ENCODE data around the gene CHCT1.
A peak's percentile ranks its signal among the peaks of the same experiment; 100 is the strongest.
"Not testable (repeated sequence)": the region's sequence is repeated elsewhere in the genome, so short reads cannot be mapped to it uniquely, and the experiment has no call there.

CHCT1 gene

DNA sequence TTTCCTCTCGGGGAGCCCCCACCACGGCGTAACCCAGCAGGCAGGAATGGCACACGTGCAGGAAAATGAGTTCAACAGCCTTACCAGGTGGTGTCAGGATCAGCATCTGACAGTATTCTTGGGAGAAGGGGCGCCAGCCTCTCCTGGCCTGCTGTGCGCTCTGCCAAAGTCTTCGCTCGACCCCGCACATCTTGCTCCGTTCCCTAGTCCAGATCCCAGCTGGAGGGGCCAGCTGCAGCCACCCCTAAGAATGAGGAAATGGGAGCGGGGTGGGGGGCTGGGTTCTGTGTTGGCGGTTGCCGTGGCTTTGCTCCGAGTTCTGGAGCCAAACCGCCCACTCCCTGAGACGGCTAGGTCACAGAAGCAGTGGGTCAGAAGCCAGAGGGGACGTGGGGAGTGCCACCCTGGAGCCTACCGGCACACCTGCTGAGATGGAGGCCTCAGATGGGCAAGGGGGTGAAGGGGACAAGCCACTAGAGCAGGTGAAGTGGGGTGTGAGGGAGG lies at the start of gene CHCT1:
TSS of gene CHCT1 (plus strand) at position 328 of the 504 bp plus-strand sequence. CDS start at position 432, 104 bp downstream.
- no peak for DNase-seq

DNA sequence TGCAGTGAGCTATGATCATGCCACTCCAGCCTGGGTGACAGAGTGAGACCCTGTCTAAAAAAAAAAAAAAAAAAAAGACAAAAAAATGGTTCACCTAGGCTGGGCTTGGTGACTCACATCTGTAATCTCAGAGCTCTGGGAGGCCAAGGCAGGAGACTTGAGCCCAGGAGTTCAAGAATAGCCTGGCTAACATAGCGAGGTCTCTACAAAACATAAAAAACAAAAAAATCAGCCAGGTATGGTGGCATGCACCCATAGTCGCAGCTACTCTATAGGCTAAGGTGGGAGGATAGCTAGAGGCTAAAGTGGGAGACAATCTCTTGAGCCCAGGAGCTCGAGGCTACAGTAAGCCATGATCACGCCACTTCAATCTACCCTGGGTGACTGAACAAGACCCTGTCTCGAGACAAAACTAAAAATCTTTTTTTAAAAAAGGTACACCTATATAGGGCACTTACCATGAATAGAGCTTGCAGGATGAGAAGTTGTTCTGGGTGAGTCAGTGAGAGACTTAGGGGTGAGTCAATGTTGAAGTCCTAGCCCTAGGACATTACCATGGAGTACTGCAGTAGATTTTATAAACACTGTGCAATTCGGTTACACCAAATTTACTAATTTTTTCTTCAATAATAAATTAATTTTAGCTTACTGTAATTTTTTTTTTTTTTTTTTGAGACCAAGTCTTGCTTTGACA lies 49.4 kb upstream of the CHCT1 start:
- DNase-seq: no peak

DNA sequence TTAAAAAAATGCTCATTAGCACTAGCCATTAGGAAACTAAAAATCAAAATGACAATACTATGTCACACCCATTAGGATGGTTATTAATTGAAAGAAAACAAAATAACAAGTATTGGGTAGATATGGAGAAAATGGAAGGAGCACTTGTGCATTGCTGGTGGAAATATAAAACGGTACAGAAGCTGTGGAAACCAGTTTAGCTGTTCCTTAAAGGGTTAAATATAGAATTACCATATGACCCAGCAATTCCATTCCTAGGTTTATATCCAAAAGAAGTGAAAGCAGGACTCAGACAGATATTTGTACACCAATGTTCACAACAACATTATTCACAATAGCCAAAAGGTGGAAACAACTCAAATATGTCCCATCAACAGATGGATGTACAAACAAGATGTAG lies 44.1 kb upstream of the CHCT1 start:
- DNase-seq: not testable (repeated sequence)

DNA sequence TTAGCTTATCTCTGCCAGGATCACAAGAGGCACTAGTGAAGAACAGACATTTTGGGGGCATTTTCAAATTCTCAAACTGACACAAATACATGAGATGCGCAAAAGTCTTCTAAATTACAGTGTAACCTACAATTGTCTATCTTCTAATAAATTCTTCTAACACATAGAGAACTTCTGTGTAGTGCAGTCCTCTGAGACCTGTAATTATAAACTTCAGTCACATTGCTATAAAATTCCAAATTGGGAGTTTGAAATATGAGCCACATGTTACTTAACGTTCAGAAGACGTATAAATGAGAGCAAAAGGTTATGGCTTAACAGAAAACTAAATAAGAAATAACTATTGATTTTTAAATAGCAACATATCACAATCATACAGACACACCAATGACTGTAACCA lies 42.8 kb upstream of the CHCT1 start:
- DNase-seq: not testable (repeated sequence)

DNA sequence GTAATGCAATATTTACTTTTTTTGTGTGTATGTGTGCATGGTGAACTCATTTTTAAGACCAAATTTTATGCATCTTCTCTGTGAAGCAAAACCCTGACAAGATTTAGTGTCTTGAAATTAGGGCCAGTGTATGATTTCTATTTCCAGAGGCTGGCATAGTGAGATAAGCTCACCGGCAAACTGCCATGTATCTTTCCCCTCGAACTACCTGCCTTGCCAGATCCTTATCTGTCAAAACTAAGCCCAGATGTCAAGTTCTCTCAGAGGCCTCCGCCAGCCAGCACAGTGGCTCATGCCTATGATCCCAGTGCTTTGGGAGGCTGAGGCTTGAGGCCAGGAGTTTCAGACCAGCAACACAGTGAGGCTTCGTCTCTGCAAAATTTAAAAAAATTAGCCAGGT lies 40.3 kb upstream of the CHCT1 start:
- no peak for DNase-seq

DNA sequence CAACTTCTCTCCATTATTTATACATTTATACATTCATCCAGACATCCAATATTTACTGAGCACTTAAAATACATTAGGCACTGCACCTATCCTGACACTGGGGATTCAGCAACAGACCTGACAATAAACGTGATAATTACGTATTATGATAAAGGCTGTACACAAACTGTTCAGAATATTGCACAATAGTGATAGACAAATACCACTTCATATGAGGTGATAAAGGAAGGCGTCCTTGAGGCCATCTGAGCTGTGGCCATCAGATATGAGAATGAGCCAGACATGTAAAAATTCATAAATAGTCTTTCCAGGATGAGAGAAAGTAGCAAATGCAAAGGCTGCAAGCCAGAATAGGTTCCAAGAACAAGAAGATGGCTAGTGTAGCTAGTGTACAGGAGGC lies 38.9 kb upstream of the CHCT1 start:
- peak; percentile 31 for DNase-seq

DNA sequence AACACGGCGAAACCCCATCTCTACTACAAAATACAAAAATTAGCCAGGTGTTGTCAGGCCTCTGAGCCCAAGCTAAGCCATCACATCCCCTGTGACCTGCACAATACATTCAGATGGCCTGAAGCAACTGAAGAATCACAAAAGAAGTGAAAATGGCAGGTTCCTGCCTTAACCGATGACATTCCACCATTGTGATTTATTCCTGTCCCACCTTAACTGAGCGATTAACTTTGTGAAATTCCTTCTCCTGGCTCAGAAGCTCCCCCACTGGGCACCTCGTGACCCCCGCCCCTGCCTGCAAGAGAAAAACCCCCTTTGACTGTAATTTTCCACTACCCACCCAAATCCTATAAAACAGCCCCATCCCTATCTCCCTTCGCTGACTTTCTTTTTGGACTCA lies 37.4 kb upstream of the CHCT1 start:
- DNase-seq: not testable (repeated sequence)

DNA sequence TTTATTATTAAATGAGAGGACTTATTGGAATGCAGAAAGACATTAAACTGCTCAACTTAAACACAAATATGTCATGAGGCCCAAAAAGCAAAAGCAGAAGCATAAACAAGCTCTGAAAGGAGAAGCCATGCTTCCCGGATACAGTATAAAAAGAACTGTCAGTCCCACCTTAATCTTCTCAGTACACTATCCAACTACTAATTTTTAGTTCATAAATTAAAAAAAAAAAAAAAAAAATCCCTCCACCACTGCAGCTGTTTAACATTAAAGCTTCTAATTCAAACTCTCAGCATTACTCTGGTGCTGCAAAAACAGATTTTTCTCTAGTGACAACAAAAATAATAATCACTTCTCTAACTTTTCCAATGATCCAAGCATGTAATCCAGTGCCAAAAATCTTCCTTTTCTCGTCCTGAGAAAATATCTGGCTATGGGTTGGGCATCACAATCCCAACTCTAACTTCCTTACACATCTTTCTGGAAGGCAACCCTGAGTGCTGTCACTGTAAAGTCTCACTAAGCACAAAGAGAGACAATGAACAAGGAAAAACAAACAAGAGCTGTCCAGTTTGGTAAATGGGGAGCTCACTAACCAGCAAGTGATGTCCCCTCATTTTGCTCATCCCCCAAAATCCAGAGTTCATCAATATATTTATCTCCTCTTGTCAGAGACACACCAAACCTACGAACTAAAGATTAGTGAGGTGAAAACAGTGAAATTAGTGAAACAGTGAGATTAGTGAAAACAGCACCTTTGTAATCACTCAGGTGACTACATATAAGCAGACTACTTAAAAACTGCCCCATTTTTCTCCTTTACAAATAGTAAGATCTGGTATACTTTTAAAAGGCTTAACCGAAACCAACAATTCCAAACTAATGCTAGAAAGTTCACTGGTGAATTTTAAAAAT lies 35.9 kb upstream of the CHCT1 start:
- DNase-seq: no peak

DNA sequence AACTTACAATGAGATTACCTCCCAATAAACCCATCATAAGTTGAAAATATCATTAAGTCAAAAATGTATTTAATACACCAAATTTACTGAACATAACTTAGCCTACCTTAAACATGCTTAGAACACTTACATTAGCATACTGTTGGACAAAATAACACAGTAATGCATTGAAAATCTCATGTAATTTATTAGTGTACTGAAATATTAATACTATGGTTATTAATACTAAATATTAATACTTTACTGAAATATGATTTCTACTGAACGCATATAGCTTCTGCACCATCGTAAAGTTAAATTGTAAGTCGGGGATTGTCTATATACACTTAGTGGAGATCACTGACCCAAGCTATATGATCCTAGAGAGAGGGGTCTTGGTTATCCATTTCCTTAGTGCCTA lies 34.6 kb upstream of the CHCT1 start:
- DNase-seq: no peak

DNA sequence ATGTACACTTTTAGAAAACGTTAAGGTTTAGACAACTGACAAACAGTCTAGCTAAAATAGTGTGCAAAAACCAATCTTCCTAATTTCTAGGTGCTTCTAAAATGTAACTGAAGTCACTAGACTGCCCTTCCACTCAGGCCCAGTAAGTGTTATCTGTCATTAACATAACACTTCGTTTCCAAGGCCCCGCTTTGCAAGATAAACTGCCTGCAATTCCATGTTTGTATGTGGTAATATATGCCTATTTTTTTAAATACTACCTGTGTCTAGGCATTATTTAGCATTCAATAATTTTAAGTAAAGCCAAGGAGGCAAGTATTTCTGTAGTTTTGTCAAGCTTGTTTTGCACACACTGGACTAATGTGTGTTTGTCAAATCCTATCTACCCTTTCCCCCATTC lies 33.5 kb upstream of the CHCT1 start:
- DNase-seq: no peak

DNA sequence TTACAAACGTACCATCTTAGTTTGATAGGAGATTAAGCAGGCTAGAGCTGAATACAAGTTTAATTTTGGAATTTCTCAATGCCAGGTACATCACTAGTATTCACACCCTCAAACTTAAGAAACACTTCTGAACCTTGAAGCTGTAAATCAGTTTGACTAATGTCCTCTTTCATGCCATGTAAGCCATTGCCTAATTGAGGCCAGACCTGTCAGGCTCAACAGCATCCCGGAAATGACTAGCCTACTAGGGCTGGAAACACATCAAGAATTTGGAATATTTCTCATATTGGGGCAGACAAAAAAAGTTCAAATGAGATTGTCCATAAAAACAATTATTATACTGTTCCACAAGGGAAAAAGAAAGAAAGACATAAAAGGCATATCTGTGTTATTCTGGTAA lies 32.1 kb upstream of the CHCT1 start:
- no peak for DNase-seq

DNA sequence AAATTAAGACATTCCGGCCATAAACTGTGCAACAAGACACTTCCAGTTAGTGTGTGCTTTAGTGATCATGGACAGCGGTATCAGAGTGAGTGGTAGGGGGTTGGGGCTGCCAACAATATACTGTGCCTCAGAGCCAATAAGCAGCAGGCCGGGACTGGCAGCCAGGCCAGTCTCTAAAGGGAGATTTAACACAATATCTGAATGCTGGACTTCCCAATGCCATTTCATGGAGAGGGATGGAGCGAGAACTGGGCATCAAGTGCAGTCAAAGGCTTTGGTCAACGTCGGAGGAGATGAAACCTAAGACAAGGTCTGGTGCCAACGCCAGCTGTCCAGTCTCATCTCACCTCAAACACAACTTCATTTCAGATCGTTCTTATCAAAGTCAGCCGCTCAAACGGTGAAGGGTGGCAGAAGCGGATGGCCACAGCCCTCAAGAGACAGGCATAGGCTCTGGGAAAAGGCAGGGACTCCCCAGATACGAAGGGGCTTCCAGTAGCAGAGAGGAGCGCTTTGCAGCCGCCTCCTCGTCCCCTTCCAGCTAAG lies 31.3 kb upstream of the CHCT1 start:
- DNase-seq: peak; percentile 61

DNA sequence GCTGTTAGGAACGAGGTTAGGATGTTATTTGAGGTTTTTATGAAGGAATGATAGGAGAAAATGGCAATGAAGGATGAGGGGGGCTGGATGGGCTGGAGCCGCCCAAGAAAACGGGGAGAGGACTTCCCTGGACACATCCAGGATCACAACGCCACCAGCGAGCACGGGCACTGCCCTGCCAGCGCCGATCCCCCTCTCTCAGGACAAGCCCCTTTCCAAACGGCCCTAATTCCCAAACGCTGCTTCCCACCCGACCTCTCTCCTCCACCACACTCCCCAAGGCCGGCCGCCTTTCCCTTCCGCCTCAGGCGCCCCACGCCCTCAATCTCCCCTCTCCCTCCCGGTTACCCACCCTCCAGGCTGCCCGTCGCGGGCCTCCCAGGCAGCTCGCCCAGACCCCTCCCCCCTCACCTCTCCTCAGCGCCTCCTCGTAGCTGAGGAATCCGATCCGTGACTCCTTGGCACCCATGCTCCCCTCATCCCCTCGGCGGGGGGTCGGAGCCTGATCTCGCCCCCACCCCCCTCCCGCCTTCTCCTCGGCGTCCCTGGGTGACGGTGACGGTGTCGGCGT lies 30.7 kb upstream of the CHCT1 start:
- no peak for DNase-seq

DNA sequence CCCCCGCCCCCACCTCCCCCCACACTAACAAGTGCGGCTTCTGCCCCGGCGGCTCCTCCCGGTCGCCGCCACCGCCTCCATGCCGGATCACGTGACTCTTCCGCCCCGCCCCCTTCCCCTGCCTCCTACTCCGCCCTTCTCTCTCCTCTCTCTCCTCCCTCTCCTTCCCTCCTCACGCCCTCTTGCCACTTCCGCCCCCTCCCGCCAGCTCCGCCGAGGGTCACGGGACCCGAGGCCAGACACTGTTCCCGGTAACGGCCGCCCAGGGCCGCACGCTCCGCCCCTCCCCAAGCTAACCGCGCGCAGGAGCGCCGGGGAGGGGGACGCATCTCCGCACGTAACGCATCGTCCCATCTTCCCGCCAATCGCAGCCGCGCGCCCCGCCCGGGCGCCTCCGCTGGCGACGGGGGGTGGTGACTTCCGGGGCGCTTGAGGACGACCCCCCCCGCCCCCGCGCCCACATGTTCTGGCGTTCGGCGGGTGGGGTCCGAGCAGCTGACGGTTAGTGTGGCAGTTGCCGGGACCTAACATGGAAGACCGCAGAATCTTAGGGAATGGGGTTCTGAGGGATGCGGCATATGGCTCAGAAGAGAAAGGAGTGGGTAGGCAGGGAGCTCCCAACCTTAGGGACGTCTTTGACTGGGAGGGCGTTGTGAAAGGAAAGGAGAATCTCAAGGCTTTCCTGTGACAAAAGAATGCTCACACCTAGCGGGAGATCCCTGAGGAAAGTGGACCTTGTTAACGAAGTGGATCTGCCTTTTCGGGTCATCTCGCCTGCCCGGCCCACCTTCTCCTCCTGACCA lies 30.0 kb upstream of the CHCT1 start, which contains the start of gene USP32:
TSS of gene USP32 (minus strand) at position 92 of the 803 bp plus-strand sequence. CDS start 194 bp downstream, outside the sequence.
- peak; percentile 98 for DNase-seq

DNA sequence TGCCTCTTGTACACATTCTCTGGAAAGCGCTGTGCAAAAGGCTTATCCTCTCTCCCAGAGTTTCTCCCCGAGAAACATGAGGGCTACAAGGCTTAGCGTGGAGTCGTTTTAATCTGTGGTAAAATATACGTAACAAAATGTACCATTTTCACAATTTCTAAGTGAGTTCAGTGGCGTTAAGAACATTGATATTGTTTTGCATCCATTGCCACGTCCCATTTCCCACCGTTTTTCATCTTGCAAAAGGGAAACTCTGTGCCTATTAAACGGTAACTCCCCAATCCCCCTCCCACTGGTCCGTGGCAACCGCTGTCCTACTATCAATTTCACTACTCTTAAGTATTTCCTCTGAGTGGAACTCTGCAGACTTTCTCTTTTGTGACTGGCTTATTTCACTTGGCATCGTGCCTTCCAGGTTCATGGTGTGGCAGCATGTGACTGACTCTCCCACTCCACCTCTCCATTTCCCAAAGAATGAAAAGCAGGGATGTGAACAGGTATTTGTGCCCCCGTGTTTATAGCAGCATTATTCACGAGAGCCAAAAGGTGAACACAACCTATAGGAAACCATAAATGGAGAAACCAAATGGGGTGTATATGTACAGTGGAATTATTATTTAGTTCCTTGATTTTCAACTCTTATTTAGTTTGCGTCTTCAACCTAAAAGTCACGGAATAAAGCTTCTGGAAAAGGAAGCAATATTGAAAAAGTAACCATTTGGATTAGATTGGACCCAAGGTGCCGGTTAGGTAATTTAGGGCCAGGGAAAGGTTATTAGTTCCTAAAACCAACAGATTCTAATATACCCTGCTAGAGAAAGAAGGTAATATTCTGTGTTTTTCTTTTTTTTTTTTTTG lies 29.2 kb upstream of the CHCT1 start:
- peak; percentile 49 for DNase-seq

DNA sequence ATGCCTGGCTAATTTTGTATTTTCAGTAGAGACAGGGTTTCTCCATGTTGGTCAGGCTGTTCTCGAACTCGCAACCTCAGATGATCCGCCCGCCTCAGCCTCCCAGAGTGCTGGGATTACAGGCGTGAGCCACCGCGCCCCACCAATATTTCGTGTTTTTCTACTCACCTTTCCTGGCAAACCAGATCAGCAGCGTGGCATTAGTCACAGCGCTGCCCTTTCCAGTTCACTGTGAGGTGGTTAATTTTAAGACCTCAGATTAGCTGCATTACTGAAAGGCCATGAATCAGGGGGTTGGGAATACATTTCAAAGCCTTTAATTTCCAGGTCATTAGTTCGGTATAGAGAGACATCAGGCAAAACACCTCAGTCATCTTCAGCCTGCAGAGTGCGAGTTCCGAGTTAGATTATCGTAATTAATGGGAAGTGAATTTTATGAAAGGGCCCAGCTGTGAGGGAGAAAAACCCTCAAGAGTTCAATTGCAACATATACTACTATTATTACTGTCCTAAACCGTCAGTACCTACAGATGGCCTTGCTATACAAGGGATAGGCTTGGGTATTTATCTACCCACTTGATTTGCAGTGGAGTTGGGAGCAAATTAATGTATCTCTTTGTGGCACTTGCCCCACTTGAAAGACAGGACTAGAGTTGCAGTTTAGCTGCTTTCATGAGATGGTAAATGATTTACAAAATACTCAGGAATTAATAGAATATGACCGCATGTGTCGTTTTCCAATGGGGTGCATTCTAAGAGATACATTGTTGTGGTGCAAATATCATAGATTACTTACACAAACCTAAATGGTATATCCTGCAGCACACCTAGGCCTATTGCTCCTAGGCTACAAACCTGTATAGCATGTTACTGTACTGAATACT lies 28.2 kb upstream of the CHCT1 start:
- no peak for DNase-seq

DNA sequence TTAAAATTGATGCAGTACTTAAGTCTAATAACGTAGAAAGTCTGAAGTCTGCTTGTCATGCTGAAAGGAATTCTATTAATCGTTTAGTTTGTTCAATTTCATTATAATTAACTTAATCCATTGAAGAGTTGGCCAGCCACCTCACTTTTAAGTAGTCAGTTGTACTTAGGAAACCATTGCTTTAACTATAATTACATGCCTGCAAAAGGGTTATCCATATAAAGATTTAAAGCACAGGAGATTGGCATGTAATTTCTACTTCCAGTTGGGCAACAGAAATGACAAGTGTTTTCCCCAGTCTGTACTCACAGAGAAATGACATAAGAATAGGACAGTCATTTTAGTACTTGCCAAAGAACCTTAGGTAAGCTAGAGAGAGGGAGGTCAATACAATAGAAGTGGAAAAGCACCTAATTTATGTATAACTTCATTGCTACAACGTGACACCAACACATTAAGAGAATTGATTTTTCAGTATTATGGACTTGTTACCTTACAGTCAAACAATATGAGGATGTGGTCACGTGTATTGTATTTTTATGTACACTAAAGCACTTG lies 26.7 kb upstream of the CHCT1 start:
- no peak for DNase-seq

DNA sequence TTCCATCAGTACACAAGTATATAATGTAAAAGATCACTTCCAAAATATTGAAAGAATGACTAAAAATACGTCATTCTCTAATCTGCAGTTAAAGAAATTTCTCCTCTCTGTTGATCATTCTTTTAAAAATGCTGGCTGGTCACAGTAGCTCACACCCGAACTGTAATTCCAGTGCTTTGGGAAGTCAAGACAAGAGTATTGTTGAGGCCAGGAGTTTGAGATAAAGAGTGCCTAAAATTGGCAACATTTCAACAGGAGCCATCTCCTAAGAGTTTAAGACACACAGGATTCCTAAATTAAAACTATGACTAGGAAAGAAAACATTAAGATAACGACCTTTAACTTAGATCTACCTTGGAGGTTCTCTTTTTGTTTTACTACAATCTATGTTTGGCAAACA lies 25.9 kb upstream of the CHCT1 start:
- no peak for DNase-seq

DNA sequence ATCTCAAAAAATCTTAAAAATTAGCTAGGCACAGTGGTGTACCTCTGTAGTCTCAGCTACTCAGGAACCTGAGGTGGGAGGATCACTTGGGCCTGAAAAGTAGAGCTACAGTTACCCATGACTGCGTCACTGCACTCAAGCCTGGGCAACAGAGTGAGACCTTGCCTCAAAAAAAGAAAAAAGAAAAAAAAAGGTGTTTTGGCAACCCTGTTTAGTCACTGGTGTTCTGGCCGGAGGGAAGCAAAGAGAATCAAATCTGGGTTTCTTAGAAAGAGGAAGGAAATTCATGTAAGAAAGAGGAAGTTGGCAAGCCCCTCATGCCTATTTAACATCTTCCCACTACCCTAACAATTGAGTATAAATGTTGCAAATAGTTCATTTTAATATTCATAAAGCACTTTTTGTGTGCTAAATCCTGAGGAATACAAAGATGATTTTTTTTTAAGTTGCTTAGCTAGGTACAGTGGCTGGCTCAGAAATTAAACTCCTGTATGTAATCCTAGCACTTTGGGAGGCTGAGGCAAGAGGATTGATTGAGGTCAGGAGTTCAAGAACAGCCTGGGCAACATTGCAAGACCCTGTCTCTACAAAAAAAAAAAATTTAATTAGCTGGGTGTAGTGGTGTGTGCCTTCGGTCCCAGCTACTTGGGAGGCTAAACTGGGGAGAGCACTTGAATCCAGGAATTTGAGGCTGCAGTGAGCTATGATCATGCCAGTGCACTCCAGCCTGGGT lies 23.9 kb upstream of the CHCT1 start:
- no peak for DNase-seq

Measured in NCI-H146 (cell line).